HG03025 (cell line): ENCODE results near the gene GRID1.

Source experiments
- ATAC-seq: cut with Tn5 transposase; IDR thresholded peaks from one replicate; pipeline ENCODE4 v1.9.1; 2021; ENCODE audit warnings: mild to moderate bottlenecking, moderate library complexity; ENCODE audit not compliant: unreplicated experiment, low FRiP score

GRID1 gene

DNA sequence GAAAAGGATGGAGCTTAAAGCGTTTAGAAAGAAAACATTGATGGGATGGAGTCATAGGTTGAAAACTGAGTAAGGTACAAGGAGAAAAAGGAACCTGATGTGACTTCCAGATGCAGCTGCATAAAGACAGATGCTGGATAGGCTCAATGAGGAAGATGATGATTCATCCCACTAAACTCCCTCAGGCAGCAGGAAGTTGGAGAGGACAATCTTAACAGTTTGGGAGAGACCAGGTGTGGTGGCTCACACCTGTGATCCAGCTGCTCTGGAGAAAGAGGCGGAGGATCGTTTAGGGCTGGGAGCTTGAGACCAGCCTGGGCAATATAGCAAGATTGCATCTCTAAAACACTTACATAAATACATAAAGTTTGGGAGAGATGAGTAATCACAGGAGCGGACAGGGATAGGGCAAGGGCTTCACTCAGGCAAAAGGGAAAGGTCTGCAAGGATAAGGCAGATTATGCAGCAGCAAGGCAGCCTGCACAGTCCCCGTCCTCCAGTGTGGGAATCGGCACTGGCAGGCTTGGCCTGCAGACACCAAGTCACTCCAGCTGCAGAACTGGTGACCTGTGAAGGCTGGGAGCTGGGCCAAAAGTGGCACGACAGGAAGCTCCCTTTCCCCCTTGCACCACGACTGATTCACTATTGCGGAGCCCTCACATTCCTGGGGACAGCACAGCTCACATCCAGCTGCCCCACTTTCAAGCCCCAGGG is 438.5 kb downstream of the GRID1 start:
- no peak for ATAC-seq

DNA sequence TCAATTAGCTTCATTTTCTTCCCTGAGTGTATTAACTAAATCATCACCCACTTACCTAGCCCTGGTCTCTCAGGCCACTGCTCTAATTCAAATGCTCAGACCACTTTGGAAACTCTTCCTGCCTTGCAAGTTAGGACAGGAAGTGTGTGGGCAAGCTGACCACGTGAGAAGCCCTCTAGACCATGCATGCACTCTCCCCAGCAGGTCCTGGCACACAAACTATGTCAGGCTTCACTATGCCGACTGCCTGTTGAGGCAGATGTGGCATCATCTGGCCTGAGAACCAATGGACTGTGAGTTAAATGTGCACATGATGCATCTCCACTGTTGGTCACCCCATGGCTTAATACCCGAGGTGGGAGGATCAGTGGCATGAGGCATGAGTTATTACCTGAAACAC is 439.6 kb downstream of the GRID1 start:
- ATAC-seq = no peak

DNA sequence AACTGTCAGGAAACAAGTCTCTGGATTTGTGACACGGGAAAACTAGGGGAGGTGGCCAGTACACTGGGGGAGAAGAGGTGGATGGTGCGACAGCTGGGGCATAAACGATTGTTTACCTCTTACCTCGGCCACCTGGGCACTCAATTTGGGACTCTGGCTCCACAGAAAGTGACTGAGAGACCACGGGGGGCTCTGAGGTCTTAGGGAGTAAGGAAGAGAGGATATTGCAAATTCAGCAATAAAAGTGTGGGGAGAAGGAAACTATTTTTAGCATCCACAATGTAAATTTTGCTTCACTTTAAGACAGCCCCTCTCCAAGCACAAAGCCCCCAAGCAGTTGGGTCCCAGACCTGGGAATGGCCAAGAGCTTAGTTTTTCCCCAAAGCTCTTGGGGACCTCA is 440.5 kb downstream of the GRID1 start:
- ATAC-seq = no peak

DNA sequence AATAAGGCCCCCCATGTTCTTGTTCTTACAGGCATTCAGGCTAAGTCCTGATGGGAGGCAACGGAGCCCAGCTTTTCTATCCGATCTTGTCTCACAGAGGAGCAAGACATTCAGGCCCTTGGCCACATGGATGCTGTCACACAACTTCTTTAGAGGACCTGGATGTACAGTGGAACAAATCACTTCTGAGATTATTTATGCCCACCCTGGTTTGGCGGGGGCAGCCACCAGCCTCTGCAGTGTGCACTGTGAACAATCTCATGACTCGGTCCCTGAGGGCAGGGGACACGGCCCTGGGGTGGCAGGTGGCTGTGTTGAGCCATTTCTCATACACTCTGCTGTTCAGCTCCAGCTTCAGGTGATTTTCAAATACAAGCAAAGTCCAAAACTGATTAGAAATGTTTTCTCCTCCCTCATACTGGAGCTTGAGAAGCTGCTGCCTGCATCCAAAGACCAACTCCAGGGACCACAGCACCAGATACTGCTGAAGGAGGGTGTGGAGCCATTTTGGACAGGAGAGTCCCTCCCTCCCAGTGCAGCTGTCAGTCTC is 441.3 kb downstream of the GRID1 start:
- ATAC-seq = no peak

DNA sequence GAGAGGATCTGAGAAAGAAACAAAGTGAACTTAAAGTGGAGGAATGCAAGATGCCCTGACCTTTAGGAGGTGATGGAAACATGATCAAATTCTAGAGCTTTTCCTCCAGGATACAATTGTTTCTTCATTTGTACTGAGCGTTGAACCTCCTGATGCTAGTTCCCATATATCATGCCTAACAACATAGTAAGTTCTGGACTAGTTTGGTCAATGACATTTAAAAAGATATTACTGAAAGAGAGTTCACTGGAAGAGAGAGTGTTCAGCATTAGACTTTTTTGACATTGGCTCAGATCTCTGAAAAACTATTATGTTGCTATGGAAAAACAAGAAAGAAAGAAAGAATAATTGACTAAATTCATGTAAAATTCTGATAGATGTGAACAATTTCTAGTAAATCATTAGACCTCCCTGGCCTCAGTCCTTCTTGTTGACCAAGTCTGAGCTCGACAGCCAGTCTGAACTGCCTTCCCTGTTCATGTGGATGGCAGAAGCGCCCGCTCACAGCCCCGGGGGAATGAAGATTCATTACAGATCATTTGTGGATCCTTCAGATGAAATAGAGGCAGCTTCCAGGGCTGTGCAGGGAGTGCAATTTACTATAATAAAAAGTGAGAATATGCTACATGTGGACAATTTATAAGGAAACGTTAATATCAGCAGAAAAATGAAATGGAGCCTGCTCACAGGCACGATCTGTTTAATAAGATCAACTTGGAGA is 442.1 kb downstream of the GRID1 start:
- ATAC-seq = no peak

DNA sequence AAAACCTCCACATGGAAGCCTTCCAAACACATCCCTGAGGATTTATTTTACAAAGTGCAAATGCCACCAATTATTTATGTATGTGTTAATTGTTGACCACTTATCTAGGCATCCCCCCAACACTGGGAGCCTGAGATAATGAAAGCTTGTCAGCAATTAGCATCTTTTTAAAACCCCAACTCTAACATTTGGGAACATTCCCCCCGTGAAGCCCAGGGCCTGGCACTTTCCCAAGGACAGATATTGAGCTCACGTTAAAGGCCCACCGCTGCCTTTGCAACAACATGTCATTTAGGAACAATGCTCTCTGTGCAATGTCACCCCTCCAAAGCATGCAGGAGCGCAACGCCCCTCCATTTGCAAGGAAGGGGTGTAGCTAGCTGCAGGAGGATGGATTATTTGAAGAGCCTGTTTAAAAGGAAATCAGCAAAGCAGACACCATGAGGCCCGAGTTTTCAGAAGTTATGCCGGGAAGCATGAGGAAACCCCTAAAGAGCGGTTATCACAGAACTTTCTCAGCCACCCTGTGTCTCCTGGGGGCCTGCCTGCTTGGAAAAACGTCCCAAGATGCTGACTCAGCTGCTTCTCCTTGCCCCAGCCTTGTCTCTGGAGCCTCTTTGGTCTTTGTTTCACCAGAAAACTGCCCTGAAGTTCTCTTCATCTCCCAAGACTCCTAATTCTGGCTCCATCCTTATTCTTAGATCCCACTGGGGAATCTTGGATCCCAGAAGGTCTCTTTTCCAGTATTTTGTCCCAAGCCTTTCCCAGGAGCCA is 444.1 kb downstream of the GRID1 start:
- ATAC-seq = no peak

DNA sequence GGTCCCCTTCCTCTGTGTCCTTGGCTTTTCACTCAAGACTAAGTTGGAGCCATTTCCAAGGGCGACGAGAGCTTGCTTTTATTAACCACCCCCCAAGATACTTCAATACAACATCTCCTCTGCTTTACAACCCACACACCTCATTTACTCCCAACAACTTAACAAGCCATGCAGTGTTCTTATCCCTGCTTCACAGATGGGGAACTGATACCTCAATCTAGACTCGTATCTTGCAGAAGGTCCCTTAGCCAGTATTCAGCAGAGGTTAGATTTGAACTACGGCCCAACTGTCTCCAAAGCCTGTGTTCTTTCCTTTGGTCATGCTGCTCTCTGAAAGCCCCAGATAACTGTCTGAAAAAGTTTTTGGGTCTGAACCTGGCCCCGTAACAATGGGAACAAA is 444.8 kb downstream of the GRID1 start:
- ATAC-seq = no peak

DNA sequence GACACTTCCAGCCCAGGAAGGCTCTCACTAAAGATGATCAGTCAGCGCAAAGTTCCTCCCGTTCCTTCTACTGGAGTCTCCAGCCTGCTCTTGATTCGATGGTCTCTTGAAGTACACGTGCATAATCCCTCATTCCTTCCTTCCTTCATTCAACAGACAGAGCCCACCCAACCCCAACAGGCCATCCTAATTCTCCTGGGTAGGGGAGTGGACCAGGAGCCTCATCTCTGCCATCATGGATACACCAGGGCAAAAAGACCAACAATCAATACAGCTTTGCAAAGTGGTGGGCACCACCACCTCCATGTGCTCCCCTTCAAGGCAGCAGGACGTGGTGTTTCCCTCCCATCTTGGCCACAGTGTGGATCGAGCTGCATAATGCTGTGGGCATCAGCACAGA is 446.3 kb downstream of the GRID1 start:
- ATAC-seq = no peak

DNA sequence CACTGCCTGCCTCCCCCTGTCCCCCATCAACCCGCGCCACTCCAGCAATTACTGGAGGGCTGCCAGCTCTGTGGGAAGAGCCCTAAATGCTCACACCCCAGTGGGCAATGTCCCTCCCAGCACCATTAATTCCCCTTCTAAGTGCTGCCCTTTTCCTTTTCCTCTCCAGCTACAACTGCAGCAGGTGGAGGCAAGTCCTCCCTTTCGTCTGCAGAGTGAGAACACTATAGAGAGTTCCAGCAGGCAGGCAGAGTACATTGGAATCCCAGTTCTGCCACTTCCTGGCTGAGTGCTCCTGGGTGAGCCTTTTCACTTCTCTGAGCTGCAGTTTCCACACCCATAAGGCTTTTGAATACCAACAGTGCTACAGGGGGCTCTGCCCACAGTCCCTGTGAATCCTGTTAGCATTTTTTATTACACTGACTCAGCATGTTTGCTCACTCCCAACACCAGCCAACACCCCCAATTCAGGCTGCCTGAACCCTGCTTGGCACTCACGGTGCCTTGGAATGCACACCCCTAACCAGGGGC is 447.0 kb downstream of the GRID1 start:
- ATAC-seq = no peak

DNA sequence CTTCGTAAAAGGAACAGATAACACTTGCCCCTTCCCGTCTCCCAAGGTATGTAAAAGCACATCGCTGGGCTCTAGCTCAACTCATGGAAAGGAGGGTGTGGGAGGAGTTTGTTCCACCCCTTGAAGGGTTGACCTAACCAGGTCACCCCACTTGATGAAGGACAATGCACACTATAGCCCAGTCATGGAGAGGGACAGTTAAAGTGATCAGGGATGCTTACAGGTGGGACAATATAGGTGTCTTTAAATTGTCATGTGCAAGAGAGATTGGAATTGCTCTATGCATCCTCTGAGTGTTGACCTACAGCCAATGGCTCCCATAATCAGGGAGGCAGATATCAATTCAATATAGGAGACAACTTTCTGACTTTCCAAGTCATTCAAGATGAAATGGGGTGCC is 448.2 kb downstream of the GRID1 start:
- no peak for ATAC-seq

DNA sequence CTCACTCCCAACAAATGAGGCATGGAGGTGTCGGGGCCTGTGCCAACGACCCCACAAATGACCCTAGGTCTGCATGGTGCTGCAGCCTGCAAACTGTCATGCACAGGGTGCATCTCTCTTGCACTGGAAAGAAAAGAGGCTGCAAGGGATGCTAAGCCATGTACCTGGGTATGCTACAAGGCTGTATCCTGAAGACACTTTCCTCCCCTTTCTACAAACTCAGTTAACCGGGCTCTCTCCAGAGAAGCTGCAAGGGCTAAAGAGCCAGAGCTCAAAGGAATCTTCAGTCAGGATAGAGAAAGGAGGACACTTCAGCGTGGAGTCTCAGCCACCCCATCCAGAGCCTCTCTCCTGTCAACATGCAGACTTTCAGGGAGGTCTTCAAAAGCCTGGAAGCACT is 449.0 kb downstream of the GRID1 start:
- no peak for ATAC-seq

DNA sequence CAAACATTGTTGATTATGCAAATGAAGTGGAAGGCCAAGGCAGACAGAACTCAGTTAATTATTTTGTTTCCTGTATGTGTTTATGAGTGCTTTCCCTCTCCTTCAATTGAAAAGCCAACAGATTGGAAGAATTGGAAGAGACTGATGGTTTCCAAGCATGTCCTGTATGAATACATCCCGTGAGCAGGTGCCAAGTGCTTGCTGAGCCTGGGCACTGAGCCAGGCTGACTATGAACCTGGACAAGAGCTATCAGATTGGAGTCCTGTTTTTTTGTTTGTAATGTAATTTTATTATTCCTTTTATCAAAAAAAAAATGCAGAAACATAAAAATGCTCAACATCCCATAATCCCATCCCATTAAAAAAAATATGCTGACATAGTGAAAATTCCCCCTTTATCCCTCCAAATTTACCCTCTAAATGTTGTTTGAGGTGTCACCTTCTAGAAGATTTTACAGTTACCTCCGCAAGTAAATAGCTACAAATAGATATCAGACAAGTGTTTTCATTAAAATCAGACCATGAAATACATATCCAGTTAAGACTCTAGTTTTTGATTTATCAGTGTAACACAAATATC is 449.5 kb downstream of the GRID1 start:
- no peak for ATAC-seq

DNA sequence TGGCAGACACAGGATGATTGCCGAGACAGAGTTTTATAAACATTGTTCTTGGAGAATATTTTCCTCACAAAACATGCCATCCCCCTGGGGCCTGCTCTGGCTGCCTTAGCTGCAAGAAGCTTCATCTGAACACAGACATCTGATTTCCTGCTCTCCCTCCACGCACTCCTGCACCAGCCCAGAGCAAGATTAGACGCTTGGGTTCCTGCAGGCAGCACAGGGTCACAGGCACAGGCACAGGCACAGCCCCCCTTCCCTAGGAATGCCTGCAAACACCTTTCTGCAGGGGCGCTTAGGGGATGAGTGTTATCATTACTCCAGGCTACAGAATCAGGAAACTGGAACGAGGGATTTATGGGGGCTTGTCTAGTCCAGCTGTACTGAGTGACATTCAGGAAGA is 450.3 kb downstream of the GRID1 start:
- no peak for ATAC-seq

DNA sequence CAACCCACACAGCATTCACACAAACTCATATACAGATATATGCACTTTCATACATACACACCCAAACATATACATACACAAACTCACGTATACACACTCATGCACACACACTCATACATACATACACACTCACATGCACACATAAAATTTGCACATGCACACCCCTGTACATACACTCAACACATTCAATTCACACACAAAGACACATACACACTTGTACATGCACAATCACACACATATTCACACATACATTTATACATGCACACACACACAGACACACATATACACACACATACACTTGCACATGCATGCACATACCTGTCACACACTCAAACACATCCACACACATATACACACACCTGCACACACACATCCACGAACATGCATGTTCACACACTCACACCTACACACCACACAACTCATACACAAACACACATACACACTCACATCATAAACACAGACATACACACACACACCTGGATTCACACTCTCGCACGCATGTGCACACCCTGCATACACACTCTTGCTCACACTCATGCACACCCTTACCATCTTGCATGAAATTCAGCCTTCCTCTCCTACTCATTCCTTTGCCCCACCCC is 451.2 kb downstream of the GRID1 start:
- ATAC-seq = no peak

DNA sequence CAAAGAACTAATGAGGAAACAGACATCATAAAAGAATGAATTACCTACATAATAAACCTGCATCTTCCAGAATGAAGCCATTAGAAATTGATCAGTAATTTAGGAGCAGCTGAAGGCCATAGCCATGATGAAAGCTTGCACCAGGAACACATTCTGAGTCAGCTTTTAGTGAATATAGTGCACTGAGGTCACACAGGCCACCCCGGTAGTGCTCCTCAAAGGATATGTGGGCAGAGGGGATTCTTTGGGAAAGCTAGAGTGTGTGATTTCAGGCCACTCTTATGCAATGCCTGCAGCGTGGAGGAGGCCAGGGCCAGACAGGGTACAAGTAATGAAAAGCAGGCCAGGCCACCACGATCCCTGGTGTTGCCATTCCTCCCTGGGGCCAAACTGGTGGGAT is 451.9 kb downstream of the GRID1 start:
- no peak for ATAC-seq

DNA sequence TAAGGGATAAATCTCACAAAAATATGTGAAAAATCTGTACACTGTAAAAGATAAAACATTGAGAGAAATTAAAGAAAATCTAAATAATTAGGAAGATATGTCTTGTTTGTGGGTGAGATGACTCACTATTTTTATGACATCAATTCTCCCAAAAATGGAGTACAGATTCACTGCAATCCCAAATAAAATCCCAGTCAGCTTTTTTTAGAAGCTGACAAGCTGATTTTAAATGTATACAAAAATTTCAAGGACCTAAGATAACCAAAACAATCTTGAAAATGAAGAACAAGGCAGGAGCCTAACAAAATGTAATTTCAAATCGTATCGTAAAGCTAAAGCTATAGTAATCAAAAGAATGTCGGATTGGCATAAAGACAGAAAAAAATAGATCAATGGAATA is 458.1 kb downstream of the GRID1 start:
- ATAC-seq = no peak

DNA sequence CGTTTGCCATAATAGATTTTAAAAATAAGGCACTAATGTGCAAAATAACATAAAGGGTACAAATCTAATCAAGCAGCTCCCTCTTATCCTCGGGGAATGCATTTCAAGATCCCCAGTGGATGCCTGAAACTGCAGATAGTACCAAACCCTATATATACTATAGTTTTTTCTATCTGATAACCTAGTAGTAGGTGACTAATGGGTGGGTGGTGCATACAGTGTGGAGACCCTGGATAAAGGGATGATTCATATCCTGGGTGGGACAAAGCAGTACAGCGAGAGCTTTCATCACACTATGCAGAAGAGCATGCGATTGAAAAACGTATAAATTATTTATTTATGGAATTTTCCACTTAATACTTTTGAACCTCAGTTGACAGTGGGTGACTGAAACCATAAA is 464.5 kb downstream of the GRID1 start:
- ATAC-seq = no peak

DNA sequence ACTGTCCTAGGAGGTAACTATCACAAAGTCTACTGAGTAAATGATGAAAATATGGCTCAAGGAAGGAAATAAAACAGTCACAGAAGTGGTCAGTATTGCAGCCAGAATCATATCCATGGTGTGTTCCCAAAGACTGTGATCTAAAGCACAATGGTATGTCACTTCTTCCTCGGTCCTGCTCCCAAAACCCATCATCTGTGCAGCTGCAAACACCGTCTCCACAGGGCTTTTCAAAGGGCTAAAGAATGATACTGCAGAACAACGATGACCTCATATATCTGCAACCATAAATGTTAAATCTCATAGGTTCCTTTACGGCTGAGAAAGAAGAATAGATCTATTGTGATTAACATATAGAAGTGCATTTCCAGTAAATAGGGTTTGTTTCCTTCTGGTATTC is 465.0 kb downstream of the GRID1 start:
- no peak for ATAC-seq

DNA sequence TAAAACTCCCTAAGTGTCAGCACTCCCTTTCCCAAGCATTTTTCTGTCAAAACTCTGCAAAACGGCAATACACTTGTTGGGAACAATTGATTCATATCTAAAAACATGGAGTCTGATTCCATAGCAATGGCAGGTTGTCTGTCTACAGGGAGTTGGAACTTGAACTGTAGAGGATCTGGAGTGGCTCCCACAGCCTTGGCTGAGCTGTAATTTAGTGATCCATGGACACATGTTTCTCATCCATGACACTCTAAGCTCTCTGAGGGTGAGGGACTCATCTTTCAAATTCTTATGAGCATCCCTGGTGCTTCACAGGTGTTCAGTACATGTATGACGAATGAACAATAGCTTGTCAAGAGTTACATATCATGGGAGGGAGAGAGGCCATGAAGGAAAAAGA is 466.1 kb downstream of the GRID1 start:
- ATAC-seq = no peak

DNA sequence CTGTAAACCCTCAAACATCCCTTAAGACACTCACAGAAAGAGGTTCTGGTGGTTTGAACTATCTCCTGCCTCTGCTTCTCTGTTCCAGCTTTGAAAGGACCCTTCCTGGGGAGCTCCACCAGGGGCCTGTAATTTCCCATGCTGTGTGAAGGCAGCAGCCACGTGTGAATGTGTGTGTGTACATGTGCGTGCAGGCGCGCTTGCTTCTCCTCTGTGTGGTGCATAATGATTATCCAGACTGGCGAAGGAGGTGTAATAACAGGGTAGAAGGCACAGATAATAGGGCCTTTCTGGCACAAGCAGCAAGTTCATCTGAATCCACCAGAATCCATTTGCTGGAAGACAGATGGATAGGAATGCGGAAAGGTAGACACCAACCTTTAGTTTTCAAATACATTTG is 466.5 kb downstream of the GRID1 start:
- ATAC-seq = no peak
